ENCODE measurements around the gene SPATA12. TPM values are rescaled to one million over a fixed set of nuclear protein-coding genes. Genes with fewer than 3 reads are reported as not detected.

SPATA12 gene
- total RNA-seq, 4 donors from 2014 or later, result not detected

GRCh38 chr3:57064572-57064971 lies 4.1 kb downstream of the SPATA12 start:
- Histone ChIP-seq H3K36me3 (no peaks in the 10 kb centered on the region), H3K27me3 (no peaks in the 10 kb centered on the region), H3K9me3 (no peaks in the 10 kb centered on the region), H3K4me1 (peaks cover 0 to 70% (median 32%) of the 10 kb centered on the region in 3 donors), H3K27ac (no peak overlapping the region), H3K4me3 (no peak overlapping the region)
- WGBS, 2 donors (ENCODE audit: low coverage in 1 of 2), result 95 to 97% methylated on average over 2 of the region's 2 CpGs
- TF ChIP-seq POLR2A (IDR thresholded peaks at IDR 0.05) (no peak), POLR2AphosphoS5 (IDR thresholded peaks at IDR 0.05) (no peak), EP300 (IDR thresholded peaks at IDR 0.05) (no peak), CTCF (IDR thresholded peaks at IDR 0.05) (no peak)
- no peak for ATAC-seq

- Histone ChIP-seq H3K27me3 (no peaks in the 10 kb centered on the region), H3K4me3 (no peak overlapping the region), H3K36me3 (no peaks in the 10 kb centered on the region), H3K4me1 (peaks cover 0 to 60% (median 24%) of the 10 kb centered on the region in 3 donors), H3K9me3 (no peaks in the 10 kb centered on the region), H3K27ac (no peak overlapping the region)
- WGBS, 2 donors (ENCODE audit: low coverage in 1 of 2), result 67 to 100% methylated on average over 3 of the region's 3 CpGs
- no peak for TF ChIP-seq EP300 (IDR thresholded peaks at IDR 0.05)
- no peak for TF ChIP-seq POLR2AphosphoS5 (IDR thresholded peaks at IDR 0.05)
- TF ChIP-seq POLR2A (IDR thresholded peaks at IDR 0.05), result no peak
- TF ChIP-seq CTCF (IDR thresholded peaks at IDR 0.05), result no peak
- ATAC-seq, result no peak
These were observed 5.1 kb downstream of the SPATA12 start for GRCh38 chr3:57065588-57065987.

GRCh38 chr3:57066471-57066870 lies 6.0 kb downstream of the SPATA12 start:
- Histone ChIP-seq H3K36me3 (no peaks in the 10 kb centered on the region), H3K4me3 (no peak overlapping the region), H3K9me3 (no peaks in the 10 kb centered on the region), H3K27me3 (no peaks in the 10 kb centered on the region), H3K27ac (no peak overlapping the region), H3K4me1 (peaks cover 0 to 52% (median 19%) of the 10 kb centered on the region in 3 donors)
- TF ChIP-seq CTCF (IDR thresholded peaks at IDR 0.05), result no peak
- no peak for TF ChIP-seq POLR2AphosphoS5 (IDR thresholded peaks at IDR 0.05)
- TF ChIP-seq POLR2A (IDR thresholded peaks at IDR 0.05), result no peak
- TF ChIP-seq EP300 (IDR thresholded peaks at IDR 0.05), result no peak
- 96 to 100% methylated on average over 3 to 6 of the region's 6 CpGs for WGBS, 2 donors (ENCODE audit: low coverage in 1 of 2)
- ATAC-seq, result no peak

- Histone ChIP-seq H3K27me3 (no peaks in the 10 kb centered on the region), H3K27ac (peak overlapping the region; percentile 25 to 67 (median 60)), H3K36me3 (no peaks in the 10 kb centered on the region), H3K4me1 (peaks cover 0 to 31% (median 13%) of the 10 kb centered on the region in 3 donors), H3K9me3 (no peaks in the 10 kb centered on the region), H3K4me3 (no peak overlapping the region)
- TF ChIP-seq CTCF (IDR thresholded peaks at IDR 0.05), result no peak
- TF ChIP-seq POLR2AphosphoS5 (IDR thresholded peaks at IDR 0.05), result peak; percentile 75
- TF ChIP-seq POLR2A (IDR thresholded peaks at IDR 0.05), result no peak
- TF ChIP-seq EP300 (IDR thresholded peaks at IDR 0.05), result no peak
- ATAC-seq, result peak; percentile 88
- 7 to 9% methylated on average over 8 to 9 of the region's 11 CpGs for WGBS, 2 donors (ENCODE audit: low coverage in 1 of 2)
These were observed 8.1 kb downstream of the SPATA12 start for GRCh38 chr3:57068437-57069089.

- Histone ChIP-seq H3K9me3 (no peaks in the 10 kb centered on the region), H3K27ac (peak overlapping the region in 2 of 4 donors; percentile 56 to 67), H3K4me1 (peaks cover 0 to 22% (median 13%) of the 10 kb centered on the region in 3 donors), H3K27me3 (no peaks in the 10 kb centered on the region), H3K36me3 (no peaks in the 10 kb centered on the region), H3K4me3 (no peak overlapping the region)
- no peak for ATAC-seq
- 58 to 64% methylated on average over 3 to 5 of the region's 6 CpGs for WGBS, 2 donors (ENCODE audit: low coverage in 1 of 2)
- TF ChIP-seq CTCF (IDR thresholded peaks at IDR 0.05) (no peak), POLR2A (IDR thresholded peaks at IDR 0.05) (no peak), EP300 (IDR thresholded peaks at IDR 0.05) (no peak), POLR2AphosphoS5 (IDR thresholded peaks at IDR 0.05) (no peak)
These were observed 9.0 kb downstream of the SPATA12 start for GRCh38 chr3:57069503-57069902.

Measured in gastroesophageal sphincter (tissue), 4 donors.